NB4 (cell line): ENCODE data around the gene HP.

ENCODE experiments used
- CTCF ChIP-seq: IDR thresholded peaks from one replicate; pipeline ENCODE4 v1.5.1; 2012; ENCODE audit warnings: low read depth, low read length
- MYC ChIP-seq: IDR thresholded peaks from 2 replicates; pipeline ENCODE4 v1.6.1; 2011; ENCODE audit warnings: low read depth, low read length
- POLR2A ChIP-seq: IDR thresholded peaks from 2 replicates; pipeline ENCODE4 v1.6.1; 2011; ENCODE audit warnings: mild to moderate bottlenecking; ENCODE audit not compliant: insufficient read length; ENCODE audit errors: extremely low read depth

- no peak for TF ChIP-seq CTCF
- TF ChIP-seq POLR2A, result no peak
- no peak for TF ChIP-seq MYC
These were observed 14.6 kb downstream of the HP start for GRCh38 chr16:72068930-72069329.
